ENCODE data around the gene PTPRJ.
A peak's percentile ranks its signal among the peaks of the same experiment; 100 is the strongest.

The PTPRJ gene

DNA sequence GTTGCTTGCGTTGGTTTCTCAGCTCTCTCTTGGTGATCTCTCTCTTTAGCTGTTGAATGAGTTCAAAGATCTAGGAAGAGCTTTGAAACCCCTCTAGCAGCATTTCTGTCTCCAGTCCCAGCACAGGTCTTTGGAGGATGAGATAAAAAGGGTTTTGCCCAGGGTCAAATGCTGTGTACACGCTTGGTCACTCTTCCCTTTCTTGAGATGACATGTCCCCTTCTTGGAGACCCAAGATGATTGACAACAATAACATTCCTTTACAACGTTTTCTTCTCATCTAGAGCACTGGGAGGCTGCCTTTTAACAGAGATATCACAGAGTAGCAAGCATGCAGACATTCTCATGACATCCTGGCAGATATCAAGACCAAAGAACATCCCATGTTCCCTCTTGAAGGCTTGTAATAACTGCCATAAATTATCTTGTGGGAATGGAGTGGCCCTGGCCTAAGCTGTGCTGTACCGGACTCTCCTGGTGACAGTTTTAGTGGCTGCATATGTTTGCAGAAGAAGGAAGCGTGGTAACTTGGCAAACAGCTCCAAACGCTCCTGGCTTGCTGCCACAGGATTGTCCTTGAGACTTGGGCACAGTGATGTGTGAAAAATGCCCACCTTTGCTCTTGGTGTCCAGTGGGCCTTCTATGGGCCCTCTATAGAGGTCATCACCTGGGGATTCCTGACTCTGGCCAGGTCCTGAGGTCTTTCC, 107.8 kb downstream of the PTPRJ start:
- no peak overlapping the region for H3K9ac ChIP-seq (ENCODE audit: low read length)
- H2BK12ac ChIP-seq (ENCODE audit: low read length in 2 of 2), result no peak overlapping the region
- no peak overlapping the region for H3K4me3 ChIP-seq (ENCODE audit: insufficient read depth in 1 of 2, low read depth in 1 of 2, low read length in 2 of 2)
- H3K14ac ChIP-seq (ENCODE audit: low read length in 2 of 2), result no peak overlapping the region
- no peak overlapping the region for H3K23ac ChIP-seq (ENCODE audit: low read length in 2 of 2)
- H2BK120ac ChIP-seq (ENCODE audit: low read depth, low read length), result no peak overlapping the region
- H3K4me1 ChIP-seq (ENCODE audit: control insufficient read depth, insufficient read depth, low read depth, low read length), result peaks cover 22% of the 10 kb centered on the region
- no peak for DNase-seq
- peaks cover 0 to 10% of the 10 kb centered on the region in 2 experiments for H3K36me3 ChIP-seq (ENCODE audit: control insufficient read depth in 1 of 2, insufficient read depth in 2 of 2, low read depth in 1 of 2, low read length in 2 of 2)
- no peaks in the 10 kb centered on the region for H3K9me3 ChIP-seq (ENCODE audit: control insufficient read depth, low read length)
- H3K4ac ChIP-seq (ENCODE audit: low read depth in 1 of 2, low read length in 2 of 2), result no peak overlapping the region
- no peak overlapping the region for H3K18ac ChIP-seq (ENCODE audit: low read depth in 1 of 2, low read length in 2 of 2)
- no peak overlapping the region for H2BK5ac ChIP-seq (ENCODE audit: low read depth, low read length, poor library complexity, severe bottlenecking)
- H3K27ac ChIP-seq (ENCODE audit: low read length, poor library complexity, severe bottlenecking), result no peak overlapping the region
- WGBS, result 58% methylated on average over 6 of the region's 6 CpGs
- no peak overlapping the region for H2BK15ac ChIP-seq (ENCODE audit: low read depth, poor library complexity, severe bottlenecking)
- H3K4me2 ChIP-seq (ENCODE audit: low read length, poor library complexity, severe bottlenecking), result no peak overlapping the region
- H3K27me3 ChIP-seq (ENCODE audit: control insufficient read depth in 1 of 2, insufficient read depth in 1 of 2, low read length in 2 of 2), result no peaks in the 10 kb centered on the region
- no peak overlapping the region for H4K91ac ChIP-seq (ENCODE audit: low read length)
- peaks cover 16% of the 10 kb centered on the region for H3K79me1 ChIP-seq (replicated peaks; ENCODE audit: low read length, poor library complexity, severe bottlenecking)
- H2AFZ ChIP-seq (ENCODE audit: low read depth, low read length), result no peak overlapping the region
- H2AK5ac ChIP-seq (ENCODE audit: low read length, severe bottlenecking), result no peak overlapping the region
- no peak overlapping the region for H4K8ac ChIP-seq (ENCODE audit: low read length)

DNA sequence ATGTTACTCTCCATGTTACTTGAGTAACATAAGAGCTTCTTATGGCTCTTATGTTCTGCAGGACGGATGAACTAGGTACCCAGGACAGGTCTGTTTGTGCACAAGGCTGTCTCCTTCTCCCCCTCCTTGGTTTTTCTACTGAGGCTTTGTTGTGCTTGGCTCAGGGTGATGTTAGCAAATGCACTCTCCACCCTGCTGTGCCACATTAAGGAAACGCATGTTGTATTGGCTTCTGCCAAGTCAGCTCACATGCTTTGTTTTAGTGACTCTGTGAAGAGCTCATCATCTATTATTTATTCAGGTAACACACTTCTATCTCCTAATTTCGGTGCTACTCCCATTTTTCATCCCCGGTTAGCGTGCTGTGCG, 108.3 kb downstream of the PTPRJ start:
- H2AFZ ChIP-seq (ENCODE audit: low read depth, low read length), result no peak overlapping the region
- no peak overlapping the region for H3K4me3 ChIP-seq (ENCODE audit: insufficient read depth in 1 of 2, low read depth in 1 of 2, low read length in 2 of 2)
- no peaks in the 10 kb centered on the region for H3K27me3 ChIP-seq (ENCODE audit: control insufficient read depth in 1 of 2, insufficient read depth in 1 of 2, low read length in 2 of 2)
- DNase-seq, result no peak
- H2BK15ac ChIP-seq (ENCODE audit: low read depth, poor library complexity, severe bottlenecking), result no peak overlapping the region
- no peak overlapping the region for H2BK12ac ChIP-seq (ENCODE audit: low read length in 2 of 2)
- no peak overlapping the region for H2AK5ac ChIP-seq (ENCODE audit: low read length, severe bottlenecking)
- no peak overlapping the region for H3K9ac ChIP-seq (ENCODE audit: low read length)
- H3K4me1 ChIP-seq (ENCODE audit: control insufficient read depth, insufficient read depth, low read depth, low read length), result peaks cover 22% of the 10 kb centered on the region
- 86% methylated on average over 3 of the region's 6 CpGs for WGBS
- no peak overlapping the region for H3K18ac ChIP-seq (ENCODE audit: low read depth in 1 of 2, low read length in 2 of 2)
- H3K79me1 ChIP-seq (replicated peaks; ENCODE audit: low read length, poor library complexity, severe bottlenecking), result peaks cover 16% of the 10 kb centered on the region
- H2BK5ac ChIP-seq (ENCODE audit: low read depth, low read length, poor library complexity, severe bottlenecking), result no peak overlapping the region
- peaks cover 0 to 10% of the 10 kb centered on the region in 2 experiments for H3K36me3 ChIP-seq (ENCODE audit: control insufficient read depth in 1 of 2, insufficient read depth in 2 of 2, low read depth in 1 of 2, low read length in 2 of 2)
- no peak overlapping the region for H3K27ac ChIP-seq (ENCODE audit: low read length, poor library complexity, severe bottlenecking)
- no peak overlapping the region for H3K14ac ChIP-seq (ENCODE audit: low read length in 2 of 2)
- H3K23ac ChIP-seq (ENCODE audit: low read length in 2 of 2), result no peak overlapping the region
- no peak overlapping the region for H4K91ac ChIP-seq (ENCODE audit: low read length)
- H3K4ac ChIP-seq (ENCODE audit: low read depth in 1 of 2, low read length in 2 of 2), result no peak overlapping the region
- H3K4me2 ChIP-seq (ENCODE audit: low read length, poor library complexity, severe bottlenecking), result no peak overlapping the region
- H4K8ac ChIP-seq (ENCODE audit: low read length), result no peak overlapping the region
- no peak overlapping the region for H2BK120ac ChIP-seq (ENCODE audit: low read depth, low read length)
- no peaks in the 10 kb centered on the region for H3K9me3 ChIP-seq (ENCODE audit: control insufficient read depth, low read length)

DNA sequence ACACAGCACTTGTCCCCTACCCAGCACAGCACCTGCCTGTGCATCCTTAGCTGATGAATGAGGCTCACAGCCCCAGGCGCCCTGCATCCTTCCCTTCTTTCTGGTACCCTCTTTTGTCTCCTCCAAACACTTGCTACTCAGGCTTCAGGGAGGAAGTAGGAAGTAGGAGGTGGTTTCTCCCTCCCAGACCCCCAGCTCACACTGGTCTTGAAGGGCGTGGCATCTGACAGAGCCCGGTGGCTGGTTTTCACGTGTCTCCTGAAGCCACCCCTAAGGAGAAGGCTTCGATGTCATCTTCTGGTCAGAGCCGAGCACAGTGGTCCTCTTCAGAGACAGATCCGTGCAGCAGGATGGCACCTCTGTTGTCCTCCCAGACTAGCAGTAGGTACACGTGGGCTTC, 109.8 kb downstream of the PTPRJ start:
- no peak overlapping the region for H2BK5ac ChIP-seq (ENCODE audit: low read depth, low read length, poor library complexity, severe bottlenecking)

GRCh38 chr11:48091426-48092102, 111.2 kb downstream of the PTPRJ start:
- no peaks in the 10 kb centered on the region for H3K9me3 ChIP-seq (ENCODE audit: control insufficient read depth, low read length)
- no peak overlapping the region for H4K91ac ChIP-seq (ENCODE audit: low read length)
- H3K4me1 ChIP-seq (ENCODE audit: control insufficient read depth, insufficient read depth, low read depth, low read length), result peaks cover 29% of the 10 kb centered on the region
- no peak overlapping the region for H3K23ac ChIP-seq (ENCODE audit: low read length in 2 of 2)
- H3K79me1 ChIP-seq (replicated peaks; ENCODE audit: low read length, poor library complexity, severe bottlenecking), result peaks cover 11% of the 10 kb centered on the region
- H2AK5ac ChIP-seq (ENCODE audit: low read length, severe bottlenecking), result peak overlapping the region; percentile 16
- no peak for DNase-seq
- no peaks in the 10 kb centered on the region for H3K27me3 ChIP-seq (ENCODE audit: control insufficient read depth in 1 of 2, insufficient read depth in 1 of 2, low read length in 2 of 2)
- no peak overlapping the region for H4K8ac ChIP-seq (ENCODE audit: low read length)
- no peak overlapping the region for H3K4ac ChIP-seq (ENCODE audit: low read depth in 1 of 2, low read length in 2 of 2)
- H3K4me2 ChIP-seq (ENCODE audit: low read length, poor library complexity, severe bottlenecking), result no peak overlapping the region
- no peak overlapping the region for H3K27ac ChIP-seq (ENCODE audit: low read length, poor library complexity, severe bottlenecking)
- no peak overlapping the region for H2BK5ac ChIP-seq (ENCODE audit: low read depth, low read length, poor library complexity, severe bottlenecking)
- H2BK15ac ChIP-seq (ENCODE audit: low read depth, poor library complexity, severe bottlenecking), result no peak overlapping the region
- no peak overlapping the region for H2BK120ac ChIP-seq (ENCODE audit: low read depth, low read length)
- H3K36me3 ChIP-seq (ENCODE audit: control insufficient read depth in 1 of 2, insufficient read depth in 2 of 2, low read depth in 1 of 2, low read length in 2 of 2), result peaks cover 0 to 5% of the 10 kb centered on the region in 2 experiments
- H3K9ac ChIP-seq (ENCODE audit: low read length), result no peak overlapping the region
- WGBS, result 98% methylated on average over 4 of the region's 4 CpGs
- no peak overlapping the region for H3K14ac ChIP-seq (ENCODE audit: low read length in 2 of 2)
- no peak overlapping the region for H3K4me3 ChIP-seq (ENCODE audit: insufficient read depth in 1 of 2, low read depth in 1 of 2, low read length in 2 of 2)
- H2BK12ac ChIP-seq (ENCODE audit: low read length in 2 of 2), result no peak overlapping the region
- H2AFZ ChIP-seq (ENCODE audit: low read depth, low read length), result no peak overlapping the region
- no peak overlapping the region for H3K18ac ChIP-seq (ENCODE audit: low read depth in 1 of 2, low read length in 2 of 2)

More for the DNA sequence above, 109.8 kb downstream of the PTPRJ start:
- H3K27ac ChIP-seq (ENCODE audit: low read length, poor library complexity, severe bottlenecking), result no peak overlapping the region
- H2AFZ ChIP-seq (ENCODE audit: low read depth, low read length), result no peak overlapping the region
- WGBS, result 92% methylated on average over 7 of the region's 8 CpGs
- H3K4me2 ChIP-seq (ENCODE audit: low read length, poor library complexity, severe bottlenecking), result no peak overlapping the region
- no peak overlapping the region for H3K4ac ChIP-seq (ENCODE audit: low read depth in 1 of 2, low read length in 2 of 2)
- H3K36me3 ChIP-seq (ENCODE audit: control insufficient read depth in 1 of 2, insufficient read depth in 2 of 2, low read depth in 1 of 2, low read length in 2 of 2), result peaks cover 0 to 5% of the 10 kb centered on the region in 2 experiments
- H2BK15ac ChIP-seq (ENCODE audit: low read depth, poor library complexity, severe bottlenecking), result no peak overlapping the region
- no peak overlapping the region for H4K8ac ChIP-seq (ENCODE audit: low read length)
- no peak overlapping the region for H3K4me3 ChIP-seq (ENCODE audit: insufficient read depth in 1 of 2, low read depth in 1 of 2, low read length in 2 of 2)
- H3K9me3 ChIP-seq (ENCODE audit: control insufficient read depth, low read length), result no peaks in the 10 kb centered on the region
- no peaks in the 10 kb centered on the region for H3K27me3 ChIP-seq (ENCODE audit: control insufficient read depth in 1 of 2, insufficient read depth in 1 of 2, low read length in 2 of 2)
- H3K4me1 ChIP-seq (ENCODE audit: control insufficient read depth, insufficient read depth, low read depth, low read length), result peaks cover 25% of the 10 kb centered on the region
- no peak overlapping the region for H3K9ac ChIP-seq (ENCODE audit: low read length)
- H2BK12ac ChIP-seq (ENCODE audit: low read length in 2 of 2), result no peak overlapping the region
- H2BK120ac ChIP-seq (ENCODE audit: low read depth, low read length), result no peak overlapping the region
- no peak overlapping the region for H2AK5ac ChIP-seq (ENCODE audit: low read length, severe bottlenecking)
- H3K14ac ChIP-seq (ENCODE audit: low read length in 2 of 2), result no peak overlapping the region
- no peak overlapping the region for H3K18ac ChIP-seq (ENCODE audit: low read depth in 1 of 2, low read length in 2 of 2)
- DNase-seq, result no peak
- no peak overlapping the region for H3K23ac ChIP-seq (ENCODE audit: low read length in 2 of 2)
- H3K79me1 ChIP-seq (replicated peaks; ENCODE audit: low read length, poor library complexity, severe bottlenecking), result peaks cover 11% of the 10 kb centered on the region
- no peak overlapping the region for H4K91ac ChIP-seq (ENCODE audit: low read length)
